Measurements from ENCODE around the gene SLC32A1.

Gene SLC32A1

DNA sequence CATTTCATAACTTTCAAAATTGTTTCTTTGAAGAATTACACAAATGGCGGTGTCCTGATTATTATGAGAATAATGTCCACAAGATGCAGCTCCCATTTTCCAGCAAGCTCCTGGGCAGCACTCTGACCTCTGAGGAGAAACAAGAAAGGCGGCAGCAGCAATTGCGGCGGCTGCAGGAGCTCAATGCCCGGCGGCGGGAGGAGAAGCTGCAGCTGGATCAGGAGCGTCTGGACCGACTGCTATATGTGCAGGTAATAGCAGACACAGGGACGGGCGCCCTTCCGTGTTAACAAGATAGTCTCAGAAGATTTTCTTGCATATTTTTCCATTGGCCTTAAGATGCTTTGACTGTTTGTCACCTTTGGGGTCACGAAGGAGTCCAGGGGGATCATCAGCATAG, 30.6 kb downstream of the SLC32A1 start:
- Histone ChIP-seq H3K4me3 (ENCODE audit: low read depth, low read length) (no peak overlapping the region), H3K4me1 (no peaks in the 10 kb centered on the region), H3K36me3 (ENCODE audit: control insufficient read depth, insufficient read depth, low read length) (no peaks in the 10 kb centered on the region), H3K27ac (no peak overlapping the region), H3K79me2 (peaks cover 3% of the 10 kb centered on the region), H3K9me3 (ENCODE audit: control insufficient read depth, low read length) (no peaks in the 10 kb centered on the region), H3K27me3 (ENCODE audit: control insufficient read depth, insufficient read depth, low read length) (no peaks in the 10 kb centered on the region), H3K4me2 (ENCODE audit: low read length) (no peak overlapping the region), H2AFZ (no peak overlapping the region), H3K9ac (no peak overlapping the region)
- TF ChIP-seq, protein P1, sequence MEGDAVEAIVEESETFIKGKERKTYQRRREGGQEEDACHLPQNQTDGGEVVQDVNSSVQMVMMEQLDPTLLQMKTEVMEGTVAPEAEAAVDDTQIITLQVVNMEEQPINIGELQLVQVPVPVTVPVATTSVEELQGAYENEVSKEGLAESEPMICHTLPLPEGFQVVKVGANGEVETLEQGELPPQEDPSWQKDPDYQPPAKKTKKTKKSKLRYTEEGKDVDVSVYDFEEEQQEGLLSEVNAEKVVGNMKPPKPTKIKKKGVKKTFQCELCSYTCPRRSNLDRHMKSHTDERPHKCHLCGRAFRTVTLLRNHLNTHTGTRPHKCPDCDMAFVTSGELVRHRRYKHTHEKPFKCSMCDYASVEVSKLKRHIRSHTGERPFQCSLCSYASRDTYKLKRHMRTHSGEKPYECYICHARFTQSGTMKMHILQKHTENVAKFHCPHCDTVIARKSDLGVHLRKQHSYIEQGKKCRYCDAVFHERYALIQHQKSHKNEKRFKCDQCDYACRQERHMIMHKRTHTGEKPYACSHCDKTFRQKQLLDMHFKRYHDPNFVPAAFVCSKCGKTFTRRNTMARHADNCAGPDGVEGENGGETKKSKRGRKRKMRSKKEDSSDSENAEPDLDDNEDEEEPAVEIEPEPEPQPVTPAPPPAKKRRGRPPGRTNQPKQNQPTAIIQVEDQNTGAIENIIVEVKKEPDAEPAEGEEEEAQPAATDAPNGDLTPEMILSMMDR (IDR thresholded peaks at IDR 0.05) = no peak

DNA sequence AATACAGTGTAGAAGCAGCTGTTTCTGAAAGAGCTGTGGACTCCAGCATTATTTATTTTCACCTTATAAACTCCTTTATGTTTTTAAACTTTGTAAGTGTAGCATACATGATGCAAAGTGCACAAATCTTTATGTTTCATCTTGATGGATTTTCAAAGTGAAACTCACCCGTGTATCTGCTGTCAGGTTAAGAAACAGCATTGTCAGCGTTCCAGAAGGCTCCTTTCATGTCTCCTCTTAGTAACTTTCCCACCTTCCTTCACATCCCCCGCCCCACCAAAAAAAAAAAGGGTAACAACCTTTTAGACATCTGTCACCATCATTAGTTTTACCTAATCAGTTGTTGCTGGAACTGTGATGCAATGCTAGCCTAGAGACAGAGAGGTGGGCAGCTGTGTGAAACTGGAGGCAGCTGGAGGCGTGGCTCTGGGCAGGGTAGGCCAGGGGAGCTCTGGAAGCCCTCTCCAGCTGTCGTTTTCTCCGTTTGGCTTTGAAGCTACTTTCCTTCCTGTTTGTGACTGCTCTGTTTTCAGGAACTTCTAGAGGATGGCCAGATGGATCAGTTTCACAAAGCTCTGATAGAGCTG, 31.1 kb downstream of the SLC32A1 start:
- Histone ChIP-seq H3K4me2 (ENCODE audit: low read length) (no peak overlapping the region), H2AFZ (no peak overlapping the region), H3K79me2 (peaks cover 3% of the 10 kb centered on the region), H3K36me3 (ENCODE audit: control insufficient read depth, insufficient read depth, low read length) (no peaks in the 10 kb centered on the region), H3K4me3 (ENCODE audit: low read depth, low read length) (no peak overlapping the region), H3K27ac (no peak overlapping the region), H3K27me3 (ENCODE audit: control insufficient read depth, insufficient read depth, low read length) (no peaks in the 10 kb centered on the region), H3K9me3 (ENCODE audit: control insufficient read depth, low read length) (no peaks in the 10 kb centered on the region), H3K4me1 (no peaks in the 10 kb centered on the region), H3K9ac (no peak overlapping the region)
- TF ChIP-seq, protein P1 (IDR thresholded peaks at IDR 0.05) = no peak

DNA sequence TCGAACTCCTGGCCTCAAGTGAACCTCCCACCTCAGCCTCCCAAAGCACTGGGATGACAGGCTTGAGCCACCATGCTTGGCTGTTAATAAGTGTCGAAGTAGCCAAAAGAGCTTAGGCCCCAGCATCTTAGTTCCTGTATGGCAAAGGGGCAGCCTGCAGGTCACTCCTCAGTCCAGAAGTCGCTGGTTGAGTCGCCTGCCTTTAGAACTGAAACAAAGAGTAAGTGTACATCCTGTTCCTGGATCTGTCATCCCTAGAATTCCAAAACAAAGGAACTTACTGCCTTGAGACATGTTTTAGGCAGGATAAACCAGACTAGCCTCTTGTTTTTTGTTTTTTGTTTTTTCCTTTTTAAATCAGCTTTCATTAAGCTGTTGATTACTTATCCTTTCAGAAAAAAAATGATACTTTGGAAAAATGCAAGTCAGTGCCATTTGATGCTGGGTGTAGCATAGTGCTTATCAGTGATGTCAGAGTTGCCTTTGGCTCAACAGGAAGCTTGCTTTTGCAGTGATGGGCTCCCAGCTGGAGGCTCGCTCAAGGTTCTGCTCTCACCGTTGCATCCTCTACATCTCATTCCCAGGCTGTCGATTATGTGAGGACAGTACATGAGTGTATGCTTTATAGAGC, 33.0 kb downstream of the SLC32A1 start:
- Histone ChIP-seq H3K36me3 (ENCODE audit: control insufficient read depth, insufficient read depth, low read length) (no peaks in the 10 kb centered on the region), H3K9me3 (ENCODE audit: control insufficient read depth, low read length) (no peaks in the 10 kb centered on the region), H3K27ac (no peak overlapping the region), H3K79me2 (no peaks in the 10 kb centered on the region), H3K9ac (no peak overlapping the region), H3K4me2 (ENCODE audit: low read length) (no peak overlapping the region), H3K4me1 (no peaks in the 10 kb centered on the region), H3K27me3 (ENCODE audit: control insufficient read depth, insufficient read depth, low read length) (no peaks in the 10 kb centered on the region), H3K4me3 (ENCODE audit: low read depth, low read length) (no peak overlapping the region), H2AFZ (no peak overlapping the region)
- TF ChIP-seq, protein P1 (IDR thresholded peaks at IDR 0.05) = no peak

DNA sequence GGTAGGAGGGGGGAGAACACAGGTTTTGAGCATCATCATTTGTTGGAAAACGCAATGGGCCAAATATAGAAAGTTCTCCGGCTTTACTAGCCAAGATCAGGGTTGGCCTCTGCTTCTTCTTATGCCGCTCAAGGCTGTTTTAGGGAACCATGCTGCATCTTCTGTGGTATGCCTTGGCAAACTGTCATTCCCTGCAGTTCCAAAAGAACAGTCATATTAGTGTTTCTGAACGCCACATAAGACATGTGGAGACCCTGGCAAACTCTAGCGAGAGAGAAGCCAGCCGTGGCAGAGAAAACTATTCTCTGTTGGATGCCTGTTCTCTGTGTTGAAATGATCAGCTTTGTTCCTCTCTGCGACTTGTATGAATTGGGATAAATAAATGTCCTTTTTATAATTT, 34.8 kb downstream of the SLC32A1 start:
- H3K4me2 ChIP-seq (ENCODE audit: low read length) = no peak overlapping the region
- H2AFZ ChIP-seq = no peak overlapping the region
- H3K27me3 ChIP-seq (ENCODE audit: control insufficient read depth, insufficient read depth, low read length) = no peaks in the 10 kb centered on the region
- H3K27ac ChIP-seq = no peak overlapping the region
- H3K79me2 ChIP-seq = no peaks in the 10 kb centered on the region
- TF ChIP-seq, protein P1 (IDR thresholded peaks at IDR 0.05) = no peak
- H3K4me3 ChIP-seq (ENCODE audit: low read depth, low read length) = no peak overlapping the region
- H3K36me3 ChIP-seq (ENCODE audit: control insufficient read depth, insufficient read depth, low read length) = no peaks in the 10 kb centered on the region
- no peaks in the 10 kb centered on the region for H3K9me3 ChIP-seq (ENCODE audit: control insufficient read depth, low read length)
- no peak overlapping the region for H3K9ac ChIP-seq
- H3K4me1 ChIP-seq = no peaks in the 10 kb centered on the region

DNA sequence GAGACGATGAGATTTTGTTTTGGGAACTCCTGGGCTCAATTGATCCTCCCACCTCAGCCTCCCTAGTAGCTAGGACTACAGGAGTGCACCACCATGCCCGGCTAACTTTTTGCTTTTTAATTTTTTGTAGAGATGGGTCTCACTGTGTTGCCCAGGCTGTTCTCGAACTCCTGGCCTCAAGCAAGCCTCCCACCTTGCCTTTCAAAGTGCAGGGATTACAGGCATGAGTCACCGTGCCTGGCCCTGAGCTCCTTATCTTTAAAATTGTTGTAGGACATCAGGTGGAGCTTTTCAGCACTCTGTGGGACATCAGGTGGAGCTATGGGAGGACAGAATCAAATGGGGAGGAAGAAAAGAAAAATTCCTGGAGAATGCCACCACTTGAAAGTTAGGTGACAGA, 36.7 kb downstream of the SLC32A1 start:
- H3K9ac ChIP-seq = no peak overlapping the region
- H3K9me3 ChIP-seq (ENCODE audit: control insufficient read depth, low read length) = no peaks in the 10 kb centered on the region
- no peaks in the 10 kb centered on the region for H3K4me1 ChIP-seq
- no peaks in the 10 kb centered on the region for H3K27me3 ChIP-seq (ENCODE audit: control insufficient read depth, insufficient read depth, low read length)
- H3K4me2 ChIP-seq (ENCODE audit: low read length) = no peak overlapping the region
- TF ChIP-seq, protein P1 (IDR thresholded peaks at IDR 0.05) = no peak
- H3K27ac ChIP-seq = no peak overlapping the region
- no peaks in the 10 kb centered on the region for H3K79me2 ChIP-seq
- no peak overlapping the region for H2AFZ ChIP-seq
- no peak overlapping the region for H3K4me3 ChIP-seq (ENCODE audit: low read depth, low read length)
- no peaks in the 10 kb centered on the region for H3K36me3 ChIP-seq (ENCODE audit: control insufficient read depth, insufficient read depth, low read length)

Measured in parathyroid adenoma (tissue), 2 donors.